ENCODE measurements around the gene HIGD1B.

Gene HIGD1B

GRCh38 chr17:44880062-44880461 is 32.4 kb downstream of the HIGD1B start:
- no peak for DNase-seq

GRCh38 chr17:44881145-44881544 is 33.5 kb downstream of the HIGD1B start:
- no peak for DNase-seq

- DNase-seq, result no peak
Measured at GRCh38 chr17:44884941-44885340, 37.3 kb downstream of the HIGD1B start.

- no peak for DNase-seq
Measured at GRCh38 chr17:44887016-44887415, 39.3 kb downstream of the HIGD1B start.

GRCh38 chr17:44887971-44888954 is 40.6 kb downstream of the HIGD1B start:
- peak; percentile 39 for DNase-seq

GRCh38 chr17:44889003-44889402 is 41.3 kb downstream of the HIGD1B start:
- DNase-seq, result no peak

- no peak for DNase-seq
Measured at GRCh38 chr17:44892250-44892649, 44.6 kb downstream of the HIGD1B start.

- DNase-seq, result no peak
Measured at GRCh38 chr17:44894642-44895041, 47.0 kb downstream of the HIGD1B start.

GRCh38 chr17:44898768-44899073 is 51.0 kb downstream of the HIGD1B start:
- DNase-seq, result no peak

GRCh38 chr17:44899074-44899782 is 51.5 kb downstream of the HIGD1B start, which contains the start of gene EFTUD2:
Gene EFTUD2, minus strand, starts transcription at chr17:44899445. Its CDS starts 4,924 bp downstream, at chr17:44894521.
- DNase-seq, result peak; percentile 93
